ENCODE results near the gene SLC28A3. TPM values are rescaled to one million over a fixed set of nuclear protein-coding genes. Genes with fewer than 3 reads are reported as not detected.
"Not testable (repeated sequence)": the region's sequence is repeated elsewhere in the genome, so short reads cannot be mapped to it uniquely, and the experiment has no call there.

Gene SLC28A3, protein sequence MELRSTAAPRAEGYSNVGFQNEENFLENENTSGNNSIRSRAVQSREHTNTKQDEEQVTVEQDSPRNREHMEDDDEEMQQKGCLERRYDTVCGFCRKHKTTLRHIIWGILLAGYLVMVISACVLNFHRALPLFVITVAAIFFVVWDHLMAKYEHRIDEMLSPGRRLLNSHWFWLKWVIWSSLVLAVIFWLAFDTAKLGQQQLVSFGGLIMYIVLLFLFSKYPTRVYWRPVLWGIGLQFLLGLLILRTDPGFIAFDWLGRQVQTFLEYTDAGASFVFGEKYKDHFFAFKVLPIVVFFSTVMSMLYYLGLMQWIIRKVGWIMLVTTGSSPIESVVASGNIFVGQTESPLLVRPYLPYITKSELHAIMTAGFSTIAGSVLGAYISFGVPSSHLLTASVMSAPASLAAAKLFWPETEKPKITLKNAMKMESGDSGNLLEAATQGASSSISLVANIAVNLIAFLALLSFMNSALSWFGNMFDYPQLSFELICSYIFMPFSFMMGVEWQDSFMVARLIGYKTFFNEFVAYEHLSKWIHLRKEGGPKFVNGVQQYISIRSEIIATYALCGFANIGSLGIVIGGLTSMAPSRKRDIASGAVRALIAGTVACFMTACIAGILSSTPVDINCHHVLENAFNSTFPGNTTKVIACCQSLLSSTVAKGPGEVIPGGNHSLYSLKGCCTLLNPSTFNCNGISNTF
- 0.21 and 0.75 TPM in 2 replicates for total RNA-seq

DNA sequence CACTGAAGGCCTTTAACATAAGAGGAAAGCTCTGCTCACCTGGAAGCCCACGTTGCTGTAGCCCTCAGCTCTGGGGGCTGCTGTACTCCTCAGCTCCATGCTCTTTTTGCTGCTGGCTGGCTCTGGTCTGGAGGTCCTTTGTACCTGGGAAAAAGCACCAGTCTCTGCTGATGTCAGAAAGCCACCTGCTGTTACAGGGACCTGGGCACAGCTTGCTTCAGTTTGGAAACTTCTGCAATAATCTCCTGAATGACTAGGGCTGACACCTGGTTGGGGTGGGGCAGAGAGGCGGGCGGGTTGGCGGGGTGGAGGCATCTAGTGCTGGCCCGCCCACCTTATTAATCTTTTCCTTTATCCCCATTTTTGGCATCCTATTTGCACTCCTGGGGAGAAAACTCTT is at the start of gene SLC28A3:
Gene SLC28A3, minus strand, starts transcription at position 224 of the 400 bp plus-strand sequence. Its CDS starts 125 bp downstream, at position 99.
- DNase-seq (ENCODE audit: low read depth), result no peak
- TF ChIP-seq, protein P1, sequence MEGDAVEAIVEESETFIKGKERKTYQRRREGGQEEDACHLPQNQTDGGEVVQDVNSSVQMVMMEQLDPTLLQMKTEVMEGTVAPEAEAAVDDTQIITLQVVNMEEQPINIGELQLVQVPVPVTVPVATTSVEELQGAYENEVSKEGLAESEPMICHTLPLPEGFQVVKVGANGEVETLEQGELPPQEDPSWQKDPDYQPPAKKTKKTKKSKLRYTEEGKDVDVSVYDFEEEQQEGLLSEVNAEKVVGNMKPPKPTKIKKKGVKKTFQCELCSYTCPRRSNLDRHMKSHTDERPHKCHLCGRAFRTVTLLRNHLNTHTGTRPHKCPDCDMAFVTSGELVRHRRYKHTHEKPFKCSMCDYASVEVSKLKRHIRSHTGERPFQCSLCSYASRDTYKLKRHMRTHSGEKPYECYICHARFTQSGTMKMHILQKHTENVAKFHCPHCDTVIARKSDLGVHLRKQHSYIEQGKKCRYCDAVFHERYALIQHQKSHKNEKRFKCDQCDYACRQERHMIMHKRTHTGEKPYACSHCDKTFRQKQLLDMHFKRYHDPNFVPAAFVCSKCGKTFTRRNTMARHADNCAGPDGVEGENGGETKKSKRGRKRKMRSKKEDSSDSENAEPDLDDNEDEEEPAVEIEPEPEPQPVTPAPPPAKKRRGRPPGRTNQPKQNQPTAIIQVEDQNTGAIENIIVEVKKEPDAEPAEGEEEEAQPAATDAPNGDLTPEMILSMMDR (IDR thresholded peaks at IDR 0.05; ENCODE audit: insufficient read depth, low read length, poor library complexity, severe bottlenecking), result no peak
- Histone ChIP-seq H3K27me3 (ENCODE audit: control insufficient read depth, insufficient read depth, low read length) (no peaks in the 10 kb centered on the region), H3K4me3 (ENCODE audit: low read depth, low read length) (no peak within 1 kb of the TSS), H3K36me3 (ENCODE audit: control insufficient read depth, insufficient read depth, low read length) (no peaks in the 10 kb centered on the region)

DNA sequence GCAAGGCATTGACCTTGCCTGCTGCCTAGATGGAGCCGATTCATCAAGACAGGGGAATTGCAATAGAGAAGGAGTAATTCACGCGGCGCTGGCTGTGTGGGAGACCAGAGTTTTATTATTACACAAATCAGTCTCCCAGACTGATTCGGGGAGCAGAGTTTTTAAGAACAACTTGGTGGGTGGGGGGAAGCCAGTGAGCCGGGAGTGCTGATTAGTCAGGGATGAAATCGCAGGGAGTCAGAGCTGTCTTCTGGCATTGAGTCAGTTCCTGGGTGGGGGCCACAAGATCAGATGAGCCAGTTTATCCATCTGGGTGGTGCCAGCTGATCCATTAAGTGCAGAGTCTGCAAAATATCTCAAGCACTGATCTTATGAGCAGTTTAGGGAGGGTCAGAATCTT is 49.7 kb upstream of the SLC28A3 start:
- DNase-seq (ENCODE audit: low read depth), result peak; percentile 25
- H3K27me3 ChIP-seq (ENCODE audit: control insufficient read depth, insufficient read depth, low read length); H3K36me3 ChIP-seq (ENCODE audit: control insufficient read depth, insufficient read depth, low read length); H3K4me3 ChIP-seq (ENCODE audit: low read depth, low read length): not testable (repeated sequence)

DNA sequence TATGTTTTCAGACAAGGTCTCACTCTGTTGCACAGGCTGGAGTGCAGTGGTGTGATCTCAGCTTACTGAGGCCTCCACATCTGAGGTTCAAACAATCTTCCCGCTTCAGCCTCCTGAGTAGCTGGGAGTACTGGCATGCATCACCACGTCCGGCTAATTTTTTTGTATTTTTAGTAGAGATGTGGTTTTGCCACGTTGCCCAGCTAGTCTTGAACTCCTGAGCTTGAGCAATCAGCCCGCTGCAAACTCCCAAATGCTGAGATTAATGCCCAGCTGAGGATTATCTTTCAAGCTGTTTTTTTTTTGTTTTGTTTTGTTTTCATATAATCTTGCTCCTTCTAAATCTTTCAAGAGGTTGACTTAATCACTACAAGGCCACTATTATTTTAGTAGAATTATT is 47.3 kb upstream of the SLC28A3 start:
- Histone ChIP-seq H3K4me3 (ENCODE audit: low read depth, low read length) (no peak overlapping the region), H3K36me3 (ENCODE audit: control insufficient read depth, insufficient read depth, low read length) (no peaks in the 10 kb centered on the region), H3K27me3 (ENCODE audit: control insufficient read depth, insufficient read depth, low read length) (no peaks in the 10 kb centered on the region)
- TF ChIP-seq, protein P1 (IDR thresholded peaks at IDR 0.05; ENCODE audit: insufficient read depth, low read length, poor library complexity, severe bottlenecking), result no peak
- DNase-seq (ENCODE audit: low read depth), result no peak

DNA sequence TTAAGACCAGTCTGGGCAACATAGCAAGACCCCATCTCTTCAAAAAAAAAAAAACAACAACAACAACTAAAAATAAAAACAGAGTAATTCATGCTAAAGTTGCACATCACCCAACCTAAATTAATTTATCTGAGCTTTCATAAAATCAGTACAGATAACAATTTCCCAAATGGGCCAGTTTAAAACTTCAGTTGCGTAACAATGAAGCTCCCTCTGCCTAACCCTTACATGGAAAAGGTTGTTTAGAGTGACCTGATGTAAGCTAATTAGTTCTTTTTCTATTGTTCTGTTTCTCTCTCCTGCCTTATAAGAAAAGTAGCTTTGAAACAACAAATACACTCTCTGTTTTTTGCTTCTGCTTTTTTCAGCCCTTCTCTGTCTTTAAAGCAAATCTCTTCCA is 46.2 kb upstream of the SLC28A3 start:
- no peak for DNase-seq (ENCODE audit: low read depth)
- Histone ChIP-seq H3K27me3 (ENCODE audit: control insufficient read depth, insufficient read depth, low read length) (no peaks in the 10 kb centered on the region), H3K36me3 (ENCODE audit: control insufficient read depth, insufficient read depth, low read length) (no peaks in the 10 kb centered on the region), H3K4me3 (ENCODE audit: low read depth, low read length) (no peak overlapping the region)
- TF ChIP-seq, protein P1 (IDR thresholded peaks at IDR 0.05; ENCODE audit: insufficient read depth, low read length, poor library complexity, severe bottlenecking), result no peak

DNA sequence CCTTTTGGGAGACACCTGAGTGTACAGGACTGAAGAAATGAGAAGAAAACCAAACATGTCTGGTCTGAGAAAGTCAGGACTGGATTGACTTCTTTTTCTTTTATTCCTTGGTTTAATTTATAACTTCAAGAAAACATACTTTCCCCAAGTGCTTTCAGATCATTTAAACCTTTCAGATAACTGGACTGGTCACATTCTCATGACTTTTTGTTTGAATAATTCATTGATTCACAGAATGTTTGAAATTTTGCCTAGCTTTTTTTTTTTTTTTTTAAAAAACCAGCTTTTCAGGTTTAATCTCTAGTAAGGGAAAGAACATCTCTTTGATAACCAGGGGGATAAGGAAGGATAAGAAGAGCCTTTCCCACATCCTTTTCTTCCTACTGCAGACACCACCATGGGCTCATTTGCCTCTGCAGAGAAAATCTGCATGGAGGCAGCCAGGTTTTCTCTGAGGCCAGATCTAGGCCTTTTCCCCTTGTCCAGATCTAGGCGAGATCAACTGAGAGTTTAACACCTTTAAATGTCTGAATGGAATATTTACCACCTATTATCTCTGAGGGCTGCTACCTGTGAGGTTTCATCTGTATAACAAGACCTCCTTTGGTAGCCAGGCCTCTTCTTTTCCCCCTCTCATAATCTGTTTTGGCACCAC is 45.0 kb upstream of the SLC28A3 start:
- Histone ChIP-seq H3K27me3 (ENCODE audit: control insufficient read depth, insufficient read depth, low read length) (no peaks in the 10 kb centered on the region), H3K36me3 (ENCODE audit: control insufficient read depth, insufficient read depth, low read length) (no peaks in the 10 kb centered on the region), H3K4me3 (ENCODE audit: low read depth, low read length) (no peak overlapping the region)
- TF ChIP-seq, protein P1 (IDR thresholded peaks at IDR 0.05; ENCODE audit: insufficient read depth, low read length, poor library complexity, severe bottlenecking), result no peak
- no peak for DNase-seq (ENCODE audit: low read depth)

DNA sequence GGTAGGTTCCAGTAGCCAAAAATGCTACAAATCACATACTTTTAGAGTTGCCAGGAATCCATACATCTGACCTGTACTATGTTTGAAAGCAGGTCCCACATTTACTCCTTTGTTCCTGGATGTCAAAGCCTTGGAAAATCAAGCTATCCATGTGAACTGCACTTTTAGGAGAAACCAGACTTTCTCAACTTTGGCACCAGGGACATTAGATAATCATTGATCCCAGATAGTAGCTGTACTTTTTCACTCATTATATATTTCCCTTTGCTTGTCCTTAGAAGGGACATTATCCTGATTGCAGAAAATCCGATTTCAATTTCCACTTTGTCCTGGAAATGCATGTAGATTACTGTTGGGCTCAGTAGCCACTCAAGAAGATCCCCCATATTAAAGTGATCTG is 44.1 kb upstream of the SLC28A3 start:
- DNase-seq (ENCODE audit: low read depth), result no peak
- H3K27me3 ChIP-seq (ENCODE audit: control insufficient read depth, insufficient read depth, low read length), result no peaks in the 10 kb centered on the region
- TF ChIP-seq, protein P1 (IDR thresholded peaks at IDR 0.05; ENCODE audit: insufficient read depth, low read length, poor library complexity, severe bottlenecking), result no peak
- H3K4me3 ChIP-seq (ENCODE audit: low read depth, low read length), result no peak overlapping the region
- no peaks in the 10 kb centered on the region for H3K36me3 ChIP-seq (ENCODE audit: control insufficient read depth, insufficient read depth, low read length)
